NCI-H226 (cell line): Measurements from ENCODE around the gene ADH1B.
"Not testable (repeated sequence)": the region's sequence is repeated elsewhere in the genome, so short reads cannot be mapped to it uniquely, and the experiment has no call there.

Source experiments
- DNase-seq: peaks from one replicate; pipeline ENCODE4 v3.0.0-alpha.2; 2015

Gene ADH1B

GRCh38 chr4:99321241-99322191 is at the start of gene ADH1B:
TSS of gene ADH1B (minus strand) at chr4:99321401. CDS start at chr4:99321331, 70 bp downstream.
- DNase-seq = no peak

- DNase-seq = not testable (repeated sequence)
These were observed 46.6 kb upstream of the ADH1B start for GRCh38 chr4:99367817-99368216.

- DNase-seq = no peak
These were observed 45.3 kb upstream of the ADH1B start for GRCh38 chr4:99366491-99366890.

GRCh38 chr4:99362768-99363167 is 41.6 kb upstream of the ADH1B start:
- no peak for DNase-seq

- DNase-seq = no peak
These were observed 40.7 kb upstream of the ADH1B start for GRCh38 chr4:99361899-99362275.

- DNase-seq = no peak
These were observed 40.2 kb upstream of the ADH1B start for GRCh38 chr4:99361268-99361898.

- DNase-seq = no peak
These were observed 38.4 kb upstream of the ADH1B start for GRCh38 chr4:99359480-99360204.

GRCh38 chr4:99357948-99358347 is 36.7 kb upstream of the ADH1B start:
- DNase-seq = no peak

- DNase-seq = no peak
These were observed 35.8 kb upstream of the ADH1B start for GRCh38 chr4:99356992-99357391.

- not testable (repeated sequence) for DNase-seq
These were observed 34.9 kb upstream of the ADH1B start for GRCh38 chr4:99356149-99356548.

- DNase-seq = no peak
These were observed 31.7 kb upstream of the ADH1B start, which contains the start of gene ADH1C for GRCh38 chr4:99352602-99353537. TSS of gene ADH1C (minus strand) at chr4:99352746. CDS start at chr4:99352675, 71 bp downstream.

GRCh38 chr4:99351487-99351886 is 30.3 kb upstream of the ADH1B start:
- DNase-seq = no peak

GRCh38 chr4:99349338-99349737 is 28.1 kb upstream of the ADH1B start:
- no peak for DNase-seq

- not testable (repeated sequence) for DNase-seq
These were observed 21.4 kb upstream of the ADH1B start for GRCh38 chr4:99342624-99343023.

- no peak for DNase-seq
These were observed 20.2 kb upstream of the ADH1B start for GRCh38 chr4:99341426-99341825.

GRCh38 chr4:99339172-99339571 is 18.0 kb upstream of the ADH1B start:
- no peak for DNase-seq

GRCh38 chr4:99336553-99336952 is 15.4 kb upstream of the ADH1B start:
- no peak for DNase-seq

GRCh38 chr4:99334880-99335279 is 13.7 kb upstream of the ADH1B start:
- DNase-seq = no peak

- no peak for DNase-seq
These were observed 9.4 kb upstream of the ADH1B start for GRCh38 chr4:99330648-99331047.

GRCh38 chr4:99329876-99330275 is 8.7 kb upstream of the ADH1B start:
- DNase-seq = no peak

GRCh38 chr4:99324979-99325378 is 3.8 kb upstream of the ADH1B start:
- no peak for DNase-seq

- no peak for DNase-seq
These were observed 3.2 kb upstream of the ADH1B start for GRCh38 chr4:99324361-99324760.
